ENCODE data around the gene INO80D.

DNA sequence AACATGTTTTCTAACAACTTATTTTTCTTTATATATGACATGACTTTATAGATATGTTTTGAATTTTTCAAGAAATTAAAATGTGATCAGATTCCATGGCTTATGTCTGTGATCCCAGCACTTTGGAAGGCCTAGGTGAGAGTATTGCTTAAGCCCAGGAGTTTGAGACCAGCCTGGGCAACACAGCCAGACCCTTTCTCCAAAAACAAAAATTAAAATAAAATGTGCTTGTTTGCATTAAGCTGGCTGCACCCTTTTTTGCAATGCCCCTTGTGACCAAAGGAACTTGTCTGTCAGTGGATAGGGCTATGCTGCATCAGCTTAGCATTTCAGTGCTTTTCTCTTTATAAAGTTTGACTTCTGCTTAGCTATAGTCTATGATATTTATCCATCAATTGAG, 2.3 kb upstream of the INO80D start:
- no peak for TF ChIP-seq POLR2A (IDR thresholded peaks at IDR 0.05)
- no peak for TF ChIP-seq CTCF (IDR thresholded peaks at IDR 0.05)

Data from heart left ventricle (tissue), 13 donors.